Kidney epithelial cell (primary cell): ENCODE measurements around the gene UPF3A. TPM values are rescaled to one million over a fixed set of nuclear protein-coding genes. Genes with fewer than 3 reads are reported as not detected.
"Not testable (repeated sequence)": the region's sequence is repeated elsewhere in the genome, so short reads cannot be mapped to it uniquely, and the experiment has no call there.

ENCODE experiments used
- DNase-seq: peaks from one replicate; pipeline ENCODE4 v3.0.0-alpha.2; 2010; ENCODE audit warnings: low read depth
- H3K27me3 ChIP-seq: 2 replicates; pipeline ENCODE4 v1.6.0; 2011; ENCODE audit warnings: low read length; ENCODE audit not compliant: control insufficient read depth, insufficient read depth
- H3K36me3 ChIP-seq: 2 replicates; pipeline ENCODE4 v1.5.1; 2011; ENCODE audit warnings: low read length; ENCODE audit not compliant: control insufficient read depth, insufficient read depth
- H3K4me3 ChIP-seq: 2 replicates; pipeline ENCODE4 v1.5.1; 2011; ENCODE audit warnings: low read depth, mild to moderate bottlenecking, control low read depth, low read length
- CTCF ChIP-seq: IDR thresholded peaks from 2 replicates; pipeline ENCODE4 v1.5.1; 2011; ENCODE audit warnings: mild to moderate bottlenecking, moderate library complexity, low read length, control low read depth, inconsistent platforms; ENCODE audit not compliant: insufficient read depth, poor library complexity, severe bottlenecking
- total RNA-seq: library from RNA; depleted of rRNA; stranded (reverse); fragments of >200 nt; gene quantifications from 2 replicates; pipeline ENCODE4 v1.2.3, GENCODE V29; 2015

Gene UPF3A
- total RNA-seq, 1 donor from 2014 or later = 30.7 TPM

- no peak for DNase-seq
- Histone ChIP-seq H3K27me3 (no peaks in the 10 kb centered on the region), H3K36me3 (no peaks in the 10 kb centered on the region), H3K4me3 (no peak overlapping the region)
- TF ChIP-seq CTCF = peak; percentile 77
These were observed 58.6 kb downstream of the UPF3A start for GRCh38 chr13:114339857-114340534.

GRCh38 chr13:114341003-114341777 lies 59.8 kb downstream of the UPF3A start:
- no peak for DNase-seq
- no peaks in the 10 kb centered on the region for H3K27me3 ChIP-seq
- H3K36me3 ChIP-seq = no peaks in the 10 kb centered on the region
- H3K4me3 ChIP-seq = no peak overlapping the region
- no peak for TF ChIP-seq CTCF

GRCh38 chr13:114347256-114347655 lies 65.9 kb downstream of the UPF3A start:
- H3K36me3 ChIP-seq, H3K27me3 ChIP-seq, DNase-seq, H3K4me3 ChIP-seq: not testable (repeated sequence)

GRCh38 chr13:114352763-114353162 lies 71.4 kb downstream of the UPF3A start:
- TF ChIP-seq CTCF = peak; percentile 46
- not testable (repeated sequence) for H3K36me3 ChIP-seq, H3K27me3 ChIP-seq, H3K4me3 ChIP-seq, DNase-seq

GRCh38 chr13:114353382-114353781 lies 72.0 kb downstream of the UPF3A start:
- not testable (repeated sequence) for H3K36me3 ChIP-seq, H3K27me3 ChIP-seq, H3K4me3 ChIP-seq, DNase-seq

Other genes starting within 250 kb of the UPF3A start
- gene RASA3, start 149.0 kb upstream of the UPF3A start, total RNA-seq = 25.4 and 27.0 TPM in 2 replicates
- gene CFAP97D2, start 102.3 kb upstream of the UPF3A start, total RNA-seq = not detected in 2 replicates
- gene CDC16, start 46.7 kb upstream of the UPF3A start, total RNA-seq = 50.4 and 51.8 TPM in 2 replicates
- 24.0 and 35.7 TPM in 2 replicates for gene CHAMP1, start 32.9 kb downstream of the UPF3A start, total RNA-seq